MV-4-11 (cell line): ENCODE data around the gene KRT6C.
"Not testable (repeated sequence)": the region's sequence is repeated elsewhere in the genome, so short reads cannot be mapped to it uniquely, and the experiment has no call there.

Experiments used
- DNase-seq: peaks from one replicate; lab custom pipeline; 2025; lab: John Stamatoyannopoulos, UW

The KRT6C gene

DNA sequence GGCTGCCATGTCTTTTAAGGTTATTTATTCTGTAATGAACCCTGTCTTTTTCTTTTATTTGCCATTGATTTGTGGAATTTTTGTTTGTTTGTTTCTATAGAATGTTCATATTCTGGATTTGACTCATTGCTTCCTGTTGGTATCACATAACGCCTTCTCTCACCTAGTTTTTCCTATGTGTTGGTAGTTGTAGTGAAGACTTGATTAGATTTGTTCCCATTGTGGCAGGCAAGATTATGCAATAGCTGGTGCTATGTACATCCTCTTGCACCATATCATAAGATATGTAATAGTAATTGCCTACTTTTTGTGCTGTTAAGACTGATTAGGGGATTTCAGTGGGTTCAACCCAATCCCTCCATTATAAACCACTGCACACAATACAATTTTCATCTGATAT is 17.8 kb downstream of the KRT6C start:
- DNase-seq: peak; percentile 13

GRCh38 chr12:52454411-52455201 is 19.0 kb downstream of the KRT6C start:
- DNase-seq: no peak

DNA sequence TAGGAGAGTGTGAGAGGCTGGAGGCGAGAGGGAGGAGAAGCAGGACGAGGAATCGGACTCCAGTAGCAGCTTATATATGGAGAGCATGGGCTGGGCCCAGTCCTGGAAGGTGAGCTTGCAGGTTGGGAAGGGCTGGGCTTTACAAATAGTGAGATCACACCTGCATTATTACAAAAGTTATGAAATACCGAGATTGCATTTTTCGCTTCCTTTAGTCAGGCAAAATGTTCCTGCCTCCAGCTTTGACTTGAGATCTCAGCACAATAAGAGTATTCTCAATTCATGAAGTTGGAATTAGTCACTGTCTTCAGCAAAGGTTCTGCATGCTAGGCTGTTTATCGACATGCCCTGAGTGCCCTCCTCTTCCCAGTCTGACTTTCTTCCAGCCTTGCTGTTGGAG is 21.5 kb downstream of the KRT6C start, which contains the start of gene KRT6B:
Gene KRT6B (minus strand): TSS at position 46 of the 400 bp plus-strand sequence. CDS start 68 bp downstream, outside the sequence.
- DNase-seq: no peak

- DNase-seq: no peak
Measured at GRCh38 chr12:52448228-52448627, 25.4 kb downstream of the KRT6C start.

DNA sequence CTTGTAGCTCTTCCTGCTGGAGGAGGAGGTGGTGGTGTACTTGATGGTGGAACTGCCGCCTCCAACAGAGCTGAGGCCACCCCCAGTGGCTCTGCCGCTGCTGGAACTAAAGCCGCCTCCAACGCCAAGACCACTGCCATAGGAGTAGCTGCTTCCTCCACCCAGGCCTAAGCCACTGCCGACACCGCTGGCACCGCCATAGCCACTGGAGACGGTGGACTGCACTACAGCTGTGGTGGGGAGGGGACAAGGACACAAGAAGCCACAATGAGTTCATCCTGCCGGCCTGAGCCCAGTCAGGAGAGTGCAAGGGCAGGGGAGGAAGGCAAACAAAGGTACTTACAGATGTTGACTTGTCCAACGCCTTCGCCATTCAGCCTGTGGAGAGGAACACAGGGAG is 26.4 kb downstream of the KRT6C start:
- not testable (repeated sequence) for DNase-seq

DNA sequence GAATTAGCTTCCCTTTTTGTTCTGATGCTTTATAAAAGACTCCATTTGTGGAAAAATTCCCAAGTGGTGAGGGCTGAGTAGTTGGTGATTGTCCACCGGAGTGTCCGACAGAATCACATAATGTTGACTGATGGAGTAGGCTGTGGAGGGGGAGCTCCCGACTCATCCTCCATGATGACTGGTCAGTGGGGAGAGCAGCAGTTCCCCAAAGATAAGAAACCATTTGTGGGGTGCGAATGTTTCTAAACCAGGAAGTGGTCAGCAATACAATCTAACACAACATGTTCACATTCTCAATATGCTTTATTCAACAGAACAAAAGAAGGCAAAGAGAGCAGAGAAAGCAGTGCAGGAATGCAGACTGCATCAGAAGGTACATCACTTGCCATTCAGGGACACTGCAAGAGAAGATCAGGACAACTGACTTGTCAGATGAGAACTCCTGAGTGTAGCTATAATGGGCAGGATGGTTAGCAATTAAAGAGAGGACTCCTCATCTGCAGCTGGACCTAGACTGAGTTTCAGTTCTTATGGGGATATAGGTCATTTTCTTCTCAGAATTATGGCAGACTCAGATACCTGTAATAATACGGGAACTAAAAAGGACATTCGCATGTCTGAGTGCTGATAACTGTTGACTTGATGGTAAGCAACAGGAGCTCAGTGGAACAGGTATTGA is 27.1 kb downstream of the KRT6C start:
- DNase-seq: no peak

DNA sequence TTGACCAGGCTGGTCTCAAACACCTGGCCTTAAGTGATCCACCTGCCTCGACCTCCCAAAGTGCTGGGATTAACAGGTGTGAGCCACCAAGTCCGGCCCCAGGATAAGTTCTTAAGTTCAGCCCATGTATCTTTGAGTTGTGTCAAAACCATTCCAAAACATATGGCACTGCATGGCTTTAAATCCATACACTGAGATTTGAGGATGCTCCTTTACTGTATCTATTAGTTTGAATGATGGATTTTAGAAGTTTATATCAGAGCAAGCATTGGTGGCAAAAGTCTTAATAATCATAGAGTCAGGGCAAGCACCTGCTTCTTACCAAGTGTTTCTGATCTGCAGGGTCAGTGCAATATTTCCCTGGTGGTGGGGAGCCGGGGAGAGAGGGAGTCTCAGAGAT is 27.7 kb downstream of the KRT6C start:
- no peak for DNase-seq

- DNase-seq: no peak
Measured at GRCh38 chr12:52444647-52445595, 28.7 kb downstream of the KRT6C start.

- no peak for DNase-seq
Measured at GRCh38 chr12:52443966-52444365, 29.6 kb downstream of the KRT6C start.

DNA sequence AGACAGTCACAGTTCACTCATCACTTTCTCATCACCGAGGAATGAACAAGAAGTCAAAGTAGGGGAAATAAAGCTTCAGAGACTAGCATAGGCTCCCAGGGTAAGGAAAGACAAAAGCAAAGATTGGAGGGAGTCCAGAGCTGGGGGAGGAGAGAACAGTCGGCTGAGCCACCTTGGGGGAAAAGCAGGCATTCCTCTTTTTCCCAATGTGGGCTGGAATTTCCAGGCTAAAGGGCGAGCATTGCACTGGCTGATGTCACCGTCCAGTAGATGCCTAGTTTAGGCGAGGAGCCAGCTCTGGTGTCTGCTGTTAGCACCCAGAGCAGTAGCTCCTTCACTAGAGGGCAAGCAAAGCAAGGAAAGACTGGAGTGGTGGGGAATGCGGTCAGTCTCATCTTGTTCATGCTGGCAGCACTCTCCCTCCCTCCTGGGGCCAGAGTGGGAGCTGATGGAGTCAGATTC is 31.0 kb downstream of the KRT6C start:
- no peak for DNase-seq

GRCh38 chr12:52441320-52441911 is 32.2 kb downstream of the KRT6C start:
- DNase-seq: no peak

DNA sequence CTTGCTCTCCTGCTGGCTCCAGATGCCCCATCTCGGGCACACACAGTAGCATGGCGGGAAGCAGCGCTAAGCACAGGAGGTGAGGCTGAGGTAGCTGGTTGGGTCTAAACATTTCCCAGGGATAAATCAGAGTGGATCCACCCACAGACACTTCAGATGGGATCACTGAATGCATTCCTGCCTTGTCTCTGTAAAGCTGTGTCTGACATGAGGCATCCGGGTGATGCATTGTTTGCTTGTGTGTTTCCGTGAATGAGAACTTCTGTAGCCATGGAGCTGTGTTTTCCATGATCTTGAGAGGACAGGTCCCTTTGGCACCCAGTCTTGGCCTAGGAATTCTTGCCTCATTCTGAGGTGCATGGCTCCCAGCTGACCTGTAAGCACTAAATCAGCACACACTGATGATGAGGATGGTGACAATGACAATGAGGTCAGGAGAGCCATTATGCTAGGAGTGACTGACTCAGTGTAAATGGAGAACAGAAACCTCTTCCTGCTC is 32.7 kb downstream of the KRT6C start:
- DNase-seq: peak; percentile 39

DNA sequence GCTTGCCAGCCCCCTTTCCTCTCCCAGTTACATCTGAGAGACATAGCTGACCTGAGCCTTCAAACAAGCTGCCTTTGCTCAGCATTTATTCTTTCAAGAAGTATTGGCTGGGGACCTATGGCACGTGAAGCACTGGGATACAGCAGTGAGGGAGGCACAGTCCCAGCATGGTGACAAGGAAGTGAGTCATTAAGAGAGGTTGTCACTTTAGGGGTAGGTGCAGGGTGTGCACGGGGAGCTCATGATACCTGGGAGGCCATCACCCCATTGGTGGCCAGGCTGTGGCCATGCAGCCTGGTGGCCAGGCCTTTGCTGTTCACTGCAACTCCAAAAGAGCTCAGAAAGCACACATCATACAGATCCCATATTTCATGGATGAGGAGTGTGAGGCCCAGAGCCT is 33.8 kb downstream of the KRT6C start:
- no peak for DNase-seq

DNA sequence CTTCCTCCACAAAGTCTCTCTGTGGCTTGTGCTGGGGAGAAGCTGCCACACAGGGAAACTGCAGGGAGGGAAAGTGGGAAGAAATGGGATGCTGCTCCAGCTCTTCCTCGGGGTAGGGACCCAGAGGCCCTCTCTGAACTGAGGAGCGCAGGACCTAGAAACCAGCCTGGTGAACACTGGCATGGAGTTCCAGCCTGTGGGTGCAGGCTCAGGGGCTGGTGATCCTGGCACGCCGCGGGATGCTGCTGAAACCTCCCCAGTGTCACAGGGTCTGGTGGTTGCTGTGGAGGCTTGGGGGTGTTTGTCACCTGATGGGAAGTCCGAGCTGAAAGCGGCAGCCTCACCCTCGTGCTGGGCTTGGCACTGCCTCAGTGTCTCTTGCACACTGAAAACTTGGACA is 34.2 kb downstream of the KRT6C start:
- DNase-seq: no peak

DNA sequence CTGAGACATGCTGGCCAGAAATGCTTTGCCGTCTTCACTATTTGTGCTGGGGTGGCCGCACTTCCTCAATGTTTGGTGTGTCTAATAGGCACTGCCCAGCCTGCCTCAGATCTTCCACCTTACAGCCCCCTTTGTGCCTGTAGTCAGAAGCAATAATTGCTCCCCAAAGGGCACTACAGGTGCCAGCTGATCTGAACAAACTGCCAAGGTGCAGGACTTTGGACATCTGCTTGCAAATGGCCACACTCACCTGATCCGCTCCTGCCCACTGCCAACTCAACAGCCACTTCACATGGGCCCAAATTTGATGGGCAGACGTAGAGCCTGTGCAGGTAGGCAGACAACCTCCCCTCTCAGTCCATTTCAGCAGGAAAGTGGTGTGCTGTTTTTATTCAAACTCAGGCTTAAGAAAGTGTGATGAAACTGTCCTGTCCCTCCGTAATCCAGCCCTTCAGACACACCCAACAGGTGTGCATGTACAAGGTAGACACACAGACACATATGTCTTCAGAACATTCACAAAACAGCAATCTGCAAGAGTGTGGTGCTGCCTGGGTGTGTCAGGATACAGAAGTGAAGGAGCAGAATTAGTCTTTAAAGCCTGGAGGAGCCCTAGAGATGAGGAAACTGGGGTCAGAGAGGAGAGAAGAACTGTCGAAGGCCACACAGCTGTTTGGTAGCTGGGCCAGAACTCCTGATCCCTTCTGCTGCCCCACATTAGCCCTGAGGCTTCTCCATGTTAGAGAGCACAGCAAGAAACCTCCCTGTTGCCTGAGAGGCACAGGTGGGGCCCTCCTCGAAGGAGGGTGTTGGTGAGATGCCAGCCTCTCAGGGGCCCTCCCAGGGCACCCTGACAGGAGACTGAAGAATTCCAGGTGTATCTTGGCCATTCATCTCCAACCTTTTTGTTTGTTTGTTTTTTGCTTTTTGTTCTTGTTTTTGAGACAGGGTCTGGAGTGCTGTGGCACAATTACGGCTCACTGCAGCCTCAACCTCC is 35.0 kb downstream of the KRT6C start:
- no peak for DNase-seq

- DNase-seq: no peak
Measured at GRCh38 chr12:52437508-52437907, 36.1 kb downstream of the KRT6C start.

- no peak for DNase-seq
Measured at GRCh38 chr12:52436828-52437474, 36.7 kb downstream of the KRT6C start.

- DNase-seq: no peak
Measured at GRCh38 chr12:52436000-52436827, 37.4 kb downstream of the KRT6C start.

DNA sequence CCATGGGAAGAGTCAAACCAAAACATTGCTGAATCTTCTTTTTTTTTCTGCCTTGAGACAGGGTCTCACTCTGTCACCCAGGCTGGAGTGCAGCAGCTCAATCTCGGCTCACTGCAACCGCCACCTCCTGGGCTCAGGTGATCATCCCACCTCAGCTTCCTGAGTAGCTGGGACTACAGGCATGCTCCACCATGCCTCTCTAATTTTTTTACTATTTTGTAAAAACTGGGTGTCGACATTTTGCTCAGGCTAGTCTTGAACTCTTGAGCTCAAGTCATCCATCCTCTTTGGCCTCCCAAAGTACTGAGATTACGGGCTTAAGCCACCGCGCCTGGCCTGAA is 38.0 kb downstream of the KRT6C start:
- no peak for DNase-seq
